HG03520 (cell line): ENCODE data around the gene FOSB.

Experiments
- ATAC-seq: cut with Tn5 transposase; IDR thresholded peaks from one replicate; pipeline ENCODE4 v1.9.1; 2021; ENCODE audit warnings: mild to moderate bottlenecking, moderate library complexity; ENCODE audit not compliant: unreplicated experiment

FOSB gene

GRCh38 chr19:45442408-45442777, 25.4 kb upstream of the FOSB start:
- no peak for ATAC-seq

DNA sequence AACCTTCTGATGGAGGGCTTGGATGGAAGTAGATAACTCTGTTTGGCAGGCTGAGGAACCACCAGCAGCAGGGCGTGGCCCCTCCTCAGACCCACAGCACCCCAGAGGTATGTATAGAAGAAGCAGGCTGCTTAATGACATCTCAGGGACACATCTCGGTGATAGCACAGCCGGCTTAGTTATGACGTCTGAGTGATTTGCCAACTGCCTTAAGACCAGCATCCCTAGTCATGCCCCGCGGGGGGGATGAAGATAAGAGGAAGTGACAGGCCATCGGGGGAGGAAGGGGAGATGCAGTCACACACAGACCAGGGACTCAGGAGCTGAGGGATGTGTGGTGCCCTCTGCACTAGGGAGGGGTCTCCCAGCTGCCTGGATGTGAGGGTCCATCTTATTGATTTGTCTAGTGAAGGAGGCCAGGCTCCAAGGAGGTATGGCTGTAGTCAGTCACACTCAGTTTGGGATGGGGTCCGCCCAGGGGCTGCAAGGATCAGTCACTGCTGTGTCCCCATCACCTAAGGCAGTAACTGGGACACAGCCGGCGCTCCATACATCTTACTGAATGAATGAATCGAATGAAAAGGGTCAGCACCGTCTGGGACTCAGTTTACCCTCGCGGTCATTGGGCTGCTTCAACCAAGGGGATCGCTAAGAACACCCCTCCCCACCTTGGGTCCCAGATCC, 24.9 kb upstream of the FOSB start:
- ATAC-seq: no peak

DNA sequence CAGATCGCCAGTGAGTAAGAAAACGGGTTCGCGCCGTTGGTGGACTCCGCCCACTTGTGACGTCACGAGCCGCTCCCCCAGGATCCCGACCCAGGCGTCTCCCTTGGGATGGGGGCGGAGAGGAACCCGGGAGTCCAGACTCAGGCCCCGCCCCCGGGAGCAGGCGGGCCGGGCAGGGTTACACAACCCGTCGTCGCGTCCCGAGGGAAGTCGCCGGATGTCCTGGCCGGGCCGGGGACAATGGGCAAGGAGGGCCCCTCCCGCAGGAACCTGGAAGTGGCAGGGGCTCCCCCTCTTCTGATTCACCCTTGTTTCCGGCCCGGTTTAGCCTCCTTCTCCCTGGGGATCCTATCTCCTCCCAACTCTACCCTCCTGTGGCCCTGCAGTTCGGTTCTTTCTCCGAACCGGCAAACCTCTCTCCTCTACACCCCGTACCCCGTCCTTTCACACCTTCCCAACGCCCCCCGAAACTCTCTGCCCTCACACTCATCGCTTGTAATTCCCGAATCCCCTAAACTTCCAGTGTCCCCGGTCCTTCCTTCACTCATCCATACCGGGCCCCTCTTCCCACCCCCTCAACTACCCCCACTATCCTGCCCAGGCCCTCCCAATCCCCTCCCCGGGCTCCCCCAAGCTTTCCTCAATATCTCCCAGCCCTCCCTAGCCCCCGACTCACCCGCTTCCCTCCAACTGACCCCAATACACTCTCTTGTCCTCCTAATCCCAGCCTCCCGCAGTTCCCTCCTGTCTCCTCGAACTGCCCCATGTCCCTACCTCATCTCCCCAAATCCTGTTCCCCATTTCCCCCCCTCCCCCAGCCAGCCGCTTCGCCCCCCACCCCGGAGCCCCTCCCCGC, 24.1 kb upstream of the FOSB start:
- no peak for ATAC-seq

GRCh38 chr19:45444318-45445041, 23.3 kb upstream of the FOSB start:
- no peak for ATAC-seq

DNA sequence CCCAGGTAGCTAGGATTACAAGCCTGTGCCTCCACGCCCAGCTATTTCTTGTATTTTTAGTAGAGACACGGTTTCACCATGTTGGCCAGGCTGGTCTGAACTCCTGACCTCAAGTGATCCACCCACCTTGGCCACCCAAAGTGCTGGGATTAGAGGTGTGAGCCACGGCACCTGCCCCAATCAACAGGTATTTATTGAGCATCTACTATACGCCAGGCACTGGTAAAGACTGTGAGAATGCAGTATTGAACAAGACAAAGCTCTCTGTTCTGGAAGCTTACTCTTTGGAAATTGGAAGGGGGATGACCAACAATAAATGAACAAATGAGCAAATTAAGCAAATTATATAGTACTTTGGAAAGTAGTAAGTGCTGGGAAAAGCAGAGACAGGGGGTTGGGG, 22.7 kb upstream of the FOSB start:
- no peak for ATAC-seq

DNA sequence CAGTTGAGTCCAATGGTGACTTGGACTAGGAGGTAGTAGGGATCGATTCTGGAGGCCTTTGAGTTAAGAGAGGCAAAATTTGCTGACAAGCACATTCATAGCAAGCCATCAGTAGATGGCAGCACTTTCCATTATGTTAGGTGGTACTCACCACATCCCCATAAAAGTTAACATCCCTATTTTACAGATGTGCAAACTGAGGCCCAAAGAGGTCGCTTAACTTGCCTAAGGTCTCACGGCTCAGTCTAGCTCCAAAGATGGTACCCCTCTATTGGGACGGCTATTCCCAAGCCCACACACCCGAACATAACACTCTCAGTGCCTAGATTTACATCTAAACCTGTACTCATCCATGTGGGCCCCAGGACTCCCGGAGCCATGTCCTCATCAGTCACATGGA, 21.5 kb upstream of the FOSB start:
- no peak for ATAC-seq

GRCh38 chr19:45446944-45447343, 20.9 kb upstream of the FOSB start:
- ATAC-seq: no peak

- ATAC-seq: no peak
Measured at GRCh38 chr19:45448425-45448756, 19.4 kb upstream of the FOSB start.

- ATAC-seq: no peak
Measured at GRCh38 chr19:45448887-45449299, 18.9 kb upstream of the FOSB start.

- ATAC-seq: no peak
Measured at GRCh38 chr19:45450012-45450333, 17.8 kb upstream of the FOSB start.

- no peak for ATAC-seq
Measured at GRCh38 chr19:45451131-45451849, 16.5 kb upstream of the FOSB start.

DNA sequence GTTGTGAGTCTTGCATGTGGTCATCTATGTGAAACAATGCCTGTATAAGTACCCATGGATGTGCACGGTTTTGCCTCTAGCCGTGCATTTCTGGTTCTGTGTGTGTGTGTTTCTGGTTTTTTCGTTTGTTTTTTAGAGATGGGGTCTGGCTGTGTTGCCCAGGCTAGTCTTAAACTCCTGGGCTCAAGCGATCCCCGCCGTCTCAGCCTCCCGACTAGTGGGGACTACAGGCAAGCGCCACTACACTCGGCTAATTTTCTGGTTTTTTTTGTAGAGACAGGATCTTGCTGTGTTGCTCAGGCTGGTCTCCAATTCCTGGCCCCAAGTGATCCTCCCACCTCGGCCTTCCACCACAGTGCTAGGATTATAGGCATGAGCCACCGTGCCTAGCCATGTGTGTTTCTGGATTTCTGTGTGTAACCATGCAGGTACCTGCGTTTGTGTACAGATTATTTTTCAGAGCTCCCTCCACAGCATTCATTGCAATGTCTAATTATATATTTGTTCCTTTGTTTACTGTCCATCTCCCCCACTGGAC, 15.9 kb upstream of the FOSB start:
- no peak for ATAC-seq

DNA sequence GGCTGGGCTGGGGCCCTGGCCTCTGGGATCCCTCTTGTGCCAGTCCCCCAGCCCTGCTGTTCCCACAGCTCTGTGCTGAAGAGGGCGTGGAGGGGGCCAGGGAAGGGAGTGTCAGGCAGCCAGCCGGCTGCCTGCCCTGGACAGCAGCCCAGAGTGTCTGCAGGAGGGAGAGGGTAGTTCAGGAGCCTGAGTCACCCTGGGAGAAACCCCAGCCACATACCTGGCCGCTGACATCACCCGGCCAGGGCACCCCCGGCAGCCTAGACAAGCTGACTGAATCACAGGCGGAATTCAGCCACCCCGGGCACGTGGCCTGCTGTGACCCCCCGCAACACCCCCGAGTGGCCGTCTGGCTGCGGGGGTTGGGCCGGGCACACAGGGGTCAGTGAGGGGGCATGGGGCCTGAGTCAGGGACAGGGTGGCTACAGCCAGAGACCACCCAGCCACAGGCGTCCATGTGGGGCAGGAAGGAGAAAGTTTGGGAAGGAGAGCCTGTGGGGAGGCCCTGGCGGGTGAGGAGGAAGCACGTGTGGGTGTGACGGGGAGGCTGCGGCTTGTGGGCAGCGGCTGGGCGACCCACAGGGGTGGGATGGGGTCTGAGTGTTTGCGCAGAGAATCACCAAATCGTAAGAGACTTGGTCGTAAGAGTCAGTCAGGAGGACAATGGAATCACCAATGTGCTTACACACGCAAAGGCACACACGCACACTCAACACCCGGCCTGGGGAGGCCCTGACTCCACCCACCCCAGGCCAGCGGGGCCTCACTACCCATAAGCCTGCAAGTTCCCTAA, 11.9 kb upstream of the FOSB start:
- no peak for ATAC-seq

GRCh38 chr19:45456500-45456815, 11.3 kb upstream of the FOSB start:
- ATAC-seq: no peak

- no peak for ATAC-seq
Measured at GRCh38 chr19:45457776-45458175, 10.0 kb upstream of the FOSB start.

- ATAC-seq: no peak
Measured at GRCh38 chr19:45460807-45461347, 6.9 kb upstream of the FOSB start.

GRCh38 chr19:45462174-45462573, 5.6 kb upstream of the FOSB start:
- ATAC-seq: no peak

GRCh38 chr19:45463241-45463640, 4.6 kb upstream of the FOSB start:
- no peak for ATAC-seq

DNA sequence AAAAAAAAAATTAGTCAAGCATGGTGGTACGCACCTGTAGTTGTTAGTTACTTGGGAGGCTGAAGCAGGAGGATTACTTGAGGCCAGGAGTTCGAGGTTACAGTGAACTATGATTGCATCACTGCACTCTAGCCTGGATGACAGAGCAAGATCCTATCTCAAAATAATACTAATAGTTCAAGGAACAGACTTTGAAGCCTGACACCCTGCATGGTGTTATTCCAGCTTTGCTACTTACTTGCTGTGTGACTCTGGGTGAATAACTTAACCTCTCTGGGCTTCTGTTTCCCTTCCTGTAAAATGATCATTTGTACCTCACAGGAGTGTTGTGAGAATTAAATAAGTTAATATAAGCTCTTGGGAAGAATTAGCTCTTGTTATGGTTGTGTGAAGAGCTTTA, 3.5 kb upstream of the FOSB start:
- ATAC-seq: no peak

GRCh38 chr19:45464852-45465441, 2.8 kb upstream of the FOSB start:
- ATAC-seq: no peak
